AG09319 (cell line): ENCODE measurements around the gene FNDC3B.
"Not testable (repeated sequence)": the region's sequence is repeated elsewhere in the genome, so short reads cannot be mapped to it uniquely, and the experiment has no call there.

Experiments used
- DNase-seq: peaks from one replicate; pipeline ENCODE4 v3.0.0-alpha.2; 2010; ENCODE audit warnings: low read depth; ENCODE audit errors: extremely low read depth
- CTCF ChIP-seq: IDR thresholded peaks from 2 replicates; pipeline ENCODE4 v1.5.1; 2011; ENCODE audit warnings: low read depth, mild to moderate bottlenecking, inconsistent platforms, low read length, moderate library complexity

The FNDC3B gene

GRCh38 chr3:172042136-172042662 lies 2.8 kb downstream of the FNDC3B start:
- no peak for TF ChIP-seq CTCF
- DNase-seq = no peak

GRCh38 chr3:172042663-172043179 lies 3.3 kb downstream of the FNDC3B start:
- not testable (repeated sequence) for DNase-seq

- TF ChIP-seq CTCF = no peak
- no peak for DNase-seq
Observed at GRCh38 chr3:172043233-172043632, 3.9 kb downstream of the FNDC3B start.

GRCh38 chr3:172043766-172044165 lies 4.4 kb downstream of the FNDC3B start:
- DNase-seq = no peak
- TF ChIP-seq CTCF = no peak

- no peak for TF ChIP-seq CTCF
Observed at GRCh38 chr3:172044833-172045585, 5.6 kb downstream of the FNDC3B start.

GRCh38 chr3:172046268-172046915 lies 7.0 kb downstream of the FNDC3B start:
- no peak for DNase-seq
- no peak for TF ChIP-seq CTCF

More at GRCh38 chr3:172044833-172045585, 5.6 kb downstream of the FNDC3B start:
- DNase-seq = no peak

- DNase-seq = no peak
- TF ChIP-seq CTCF = no peak
Observed at GRCh38 chr3:172047567-172048115, 8.3 kb downstream of the FNDC3B start.
